Erythroblast (primary cell): Measurements from ENCODE around the gene TOMM6.

Experiments
- GATA1 ChIP-seq: IDR thresholded peaks from 2 replicates; pipeline ENCODE4 v1.6.1; 2011; ENCODE audit warnings: low read depth, mild to moderate bottlenecking, control low read depth, low read length, moderate library complexity
- POLR2A ChIP-seq: IDR thresholded peaks from 2 replicates; pipeline ENCODE4 v1.6.1; 2011; ENCODE audit warnings: mild to moderate bottlenecking, low read length

- no peak for TF ChIP-seq POLR2A
- TF ChIP-seq GATA1 = no peak
Observed at GRCh38 chr6:41815587-41815986, 28.1 kb downstream of the TOMM6 start.
